H9 (cell line): ENCODE data around the gene TBC1D5. TPM values are rescaled to one million over a fixed set of nuclear protein-coding genes. Genes with fewer than 3 reads are reported as not detected.

Source experiments
- DNase-seq: peaks from one replicate; pipeline ENCODE4 v3.0.0-alpha.2; 2017
- H2AFZ ChIP-seq: one replicate; pipeline ENCODE4 v1.6.1; 2013; ENCODE audit warnings: mild to moderate bottlenecking, low read length, control low read depth, moderate library complexity
- H2AK5ac ChIP-seq: 2 replicates; pipeline ENCODE4 v1.6.1; 2013; ENCODE audit warnings: low read length, control low read depth, mixed read lengths; ENCODE audit not compliant: insufficient read length
- H2BK120ac ChIP-seq: one replicate; pipeline ENCODE4 v1.6.1; 2013; ENCODE audit warnings: low read depth, mild to moderate bottlenecking, low read length, control low read depth, inconsistent platforms; ENCODE audit not compliant: poor library complexity, severe bottlenecking
- H2BK12ac ChIP-seq: 2 replicates; pipeline ENCODE4 v1.6.1; 2013; ENCODE audit warnings: low read length, control low read depth, mixed read lengths, low read depth; ENCODE audit not compliant: insufficient read length
- H2BK15ac ChIP-seq: 2 replicates; pipeline ENCODE4 v1.6.1; 2013; ENCODE audit warnings: low read depth, low read length, control low read depth
- H2BK20ac ChIP-seq: one replicate; pipeline ENCODE4 v1.6.1; 2013; ENCODE audit warnings: low read depth, mild to moderate bottlenecking, low read length, control low read depth, inconsistent platforms; ENCODE audit not compliant: poor library complexity, severe bottlenecking
- H2BK5ac ChIP-seq: 2 replicates; pipeline ENCODE4 v1.6.1; 2013; ENCODE audit warnings: low read length, control low read depth, mixed read lengths; ENCODE audit not compliant: insufficient read length
- H3K14ac ChIP-seq: 2 replicates; pipeline ENCODE4 v1.6.1; 2013; ENCODE audit warnings: low read length, control low read depth; ENCODE audit not compliant: insufficient read depth
- H3K18ac ChIP-seq: 2 replicates; pipeline ENCODE4 v1.6.1; 2013; ENCODE audit warnings: low read depth, mild to moderate bottlenecking, mixed read lengths, low read length, control low read depth; ENCODE audit not compliant: insufficient read length
- H3K23ac ChIP-seq: 2 replicates; pipeline ENCODE4 v1.6.1; 2013; ENCODE audit warnings: low read length, control low read depth, mixed read lengths, low read depth; ENCODE audit not compliant: insufficient read length
- H3K23me2 ChIP-seq: 2 replicates; pipeline ENCODE4 v1.6.1; 2013; ENCODE audit warnings: low read depth, mild to moderate bottlenecking, mixed read lengths, low read length, control low read depth; ENCODE audit not compliant: insufficient read length, poor library complexity, severe bottlenecking
- H3K27ac ChIP-seq: 2 replicates; pipeline ENCODE4 v1.5.1; 2013; ENCODE audit warnings: low read length, control low read depth, mixed read lengths, low read depth; ENCODE audit not compliant: insufficient read length
- H3K27me3 ChIP-seq: 2 replicates; pipeline ENCODE4 v1.6.1; 2013; ENCODE audit warnings: low read length, control low read depth, inconsistent platforms; ENCODE audit not compliant: insufficient read depth
- H3K4ac ChIP-seq: 2 replicates; pipeline ENCODE4 v1.6.1; 2013; ENCODE audit warnings: low read depth, mild to moderate bottlenecking, control low read depth, inconsistent platforms, low read length, moderate library complexity
- H3K4me1 ChIP-seq: 2 replicates; pipeline ENCODE4 v1.6.1; 2013; ENCODE audit warnings: low read length, control low read depth, inconsistent platforms; ENCODE audit not compliant: insufficient read depth
- H3K4me2 ChIP-seq: 2 replicates; pipeline ENCODE4 v1.6.1; 2013; ENCODE audit warnings: low read length, control low read depth, mixed read lengths; ENCODE audit not compliant: insufficient read length, insufficient read depth
- H3K56ac ChIP-seq: 2 replicates; pipeline ENCODE4 v1.6.1; 2013; ENCODE audit warnings: low read depth, mild to moderate bottlenecking, mixed read lengths, low read length, control low read depth; ENCODE audit not compliant: insufficient read length
- H3K79me1 ChIP-seq: 2 replicates; pipeline ENCODE4 v1.6.1; 2013; ENCODE audit warnings: low read depth, mild to moderate bottlenecking, moderate library complexity, low read length, control low read depth, inconsistent platforms; ENCODE audit not compliant: insufficient read depth, poor library complexity, severe bottlenecking
- H3K79me2 ChIP-seq: 2 replicates; pipeline ENCODE4 v1.6.1; 2013; ENCODE audit warnings: low read length, control low read depth, inconsistent platforms; ENCODE audit not compliant: insufficient read depth
- H3K9ac ChIP-seq: 2 replicates; pipeline ENCODE4 v1.6.1; 2013; ENCODE audit warnings: low read length, control low read depth, mixed read lengths; ENCODE audit not compliant: insufficient read length; ENCODE audit errors: extremely low read depth
- H3K9me3 ChIP-seq: one replicate; pipeline ENCODE4 v1.6.1; 2013; ENCODE audit warnings: low read depth, low read length, inconsistent platforms; ENCODE audit not compliant: control insufficient read depth
- H3T11ph ChIP-seq: one replicate; pipeline ENCODE4 v1.6.1; 2013; ENCODE audit warnings: mild to moderate bottlenecking, low read length, control low read depth, inconsistent platforms
- H4K20me1 ChIP-seq: one replicate; pipeline ENCODE4 v1.6.1; 2013; ENCODE audit not compliant: control insufficient read depth, insufficient read length, insufficient read depth
- H4K5ac ChIP-seq: 2 replicates; pipeline ENCODE4 v1.6.1; 2013; ENCODE audit warnings: low read depth, mild to moderate bottlenecking, mixed read lengths, low read length, control low read depth; ENCODE audit not compliant: insufficient read length
- H4K8ac ChIP-seq: replicated peaks from 2 replicates; pipeline ENCODE4 v1.6.1; 2013; ENCODE audit warnings: low read length, control low read depth, mixed read lengths, low read depth; ENCODE audit not compliant: insufficient read length
- H4K91ac ChIP-seq: 2 replicates; pipeline ENCODE4 v1.6.1; 2013; ENCODE audit warnings: low read depth, mild to moderate bottlenecking, moderate library complexity, mixed read lengths, low read length, control low read depth; ENCODE audit not compliant: insufficient read length
- H3K27ac Mint-ChIP-seq, 3 experiments: 2 replicates in 2 of 3; 3 replicates in 1 of 3; pipeline ENCODE4 v1.8.0; 2020 to 2021; ENCODE audit warnings: mixed read lengths in 3 of 3, mild to moderate bottlenecking in 1 of 3, moderate library complexity in 1 of 3
- H3K27me3 Mint-ChIP-seq: 2 replicates; pipeline ENCODE4 v1.8.0; 2021; ENCODE audit warnings: low read depth, mild to moderate bottlenecking, moderate library complexity, mixed read lengths
- H3K36me3 Mint-ChIP-seq, 3 experiments: 2 replicates in 2 of 3; 3 replicates in 1 of 3; pipeline ENCODE4 v1.8.0; 2020 to 2021; ENCODE audit warnings: low read depth in 3 of 3, mixed read lengths in 3 of 3; ENCODE audit not compliant: insufficient read depth in 1 of 3
- H3K4me1 Mint-ChIP-seq, 2 experiments: 2 replicates each; pipeline ENCODE4 v1.8.0; 2020; ENCODE audit warnings: mixed read lengths in 2 of 2
- H3K4me3 Mint-ChIP-seq, 2 experiments: 2 replicates in 1 of 2; 3 replicates in 1 of 2; pipeline ENCODE4 v1.8.0; 2020 to 2021; ENCODE audit warnings: mild to moderate bottlenecking in 2 of 2, mixed read lengths in 2 of 2, moderate library complexity in 1 of 2
- H3K9me3 Mint-ChIP-seq, 2 experiments: 2 replicates in 1 of 2; 3 replicates in 1 of 2; pipeline ENCODE4 v1.8.0; 2020; ENCODE audit warnings: mild to moderate bottlenecking in 2 of 2, mixed read lengths in 2 of 2, moderate library complexity in 1 of 2
- WGBS: extraction: QIAGEN DNeasy Blood & Tissue Kit; methylation state at CpG from one replicate; pipeline ENCODE4 v1.1.7; 2013; ENCODE audit warnings: missing lambda C conversion rate, low lambda C conversion rate, mixed read lengths; ENCODE audit not compliant: insufficient read length; ENCODE audit errors: extremely low coverage; 5-methylcytosine and 5-hydroxymethylcytosine counted together
- total RNA-seq: library from RNA; stranded (reverse); gene quantifications from 2 replicates; pipeline ENCODE4 v1.2.1, GENCODE V29; 2021
- TF ChIP-seq, protein P1 (sequence below): fragments of 200-600 bp; sonication (generic); conservative IDR thresholded peaks from 3 replicates; pipeline ENCODE4 v1.8.0; 2021; ENCODE audit warnings: antibody characterized with exemption, mild to moderate bottlenecking

TBC1D5 gene
- total RNA-seq, 1 experiment from 2014 or later, result 25.0 TPM

DNA sequence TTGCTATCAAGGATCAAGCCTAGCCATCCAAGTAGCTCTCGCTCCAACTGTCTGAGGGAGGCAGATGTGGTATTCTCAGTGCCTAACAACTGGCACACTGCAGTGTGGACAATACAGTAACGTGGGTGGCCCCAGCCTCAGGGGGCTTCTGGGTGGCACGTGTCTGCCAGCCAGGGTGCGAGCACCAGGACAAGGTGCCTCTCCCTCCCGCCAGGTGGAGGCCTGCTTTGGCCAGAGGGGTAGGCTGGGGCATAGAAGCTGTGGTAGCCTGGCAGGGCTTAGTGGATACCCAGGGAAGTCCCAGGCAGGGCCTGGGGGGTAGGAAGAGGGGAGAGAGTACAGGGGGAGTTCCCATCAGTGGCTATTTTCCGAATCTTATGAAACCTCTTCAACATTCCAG is 623.7 kb downstream of the TBC1D5 start:
- Histone ChIP-seq H3K4me1 (no peaks in the 10 kb centered on the region), H2BK12ac (no peak overlapping the region), H2AFZ (no peak overlapping the region), H3T11ph (no peak overlapping the region), H3K79me2 (no peaks in the 10 kb centered on the region), H3K27ac (no peak overlapping the region), H3K23me2 (no peaks in the 10 kb centered on the region), H3K23ac (no peak overlapping the region), H3K9me3 (no peaks in the 10 kb centered on the region), H3K4ac (no peak overlapping the region), H3K79me1 (no peaks in the 10 kb centered on the region), H2AK5ac (no peak overlapping the region), H2BK5ac (no peak overlapping the region), H3K56ac (no peak overlapping the region), H4K8ac (no peak overlapping the region), H3K18ac (no peak overlapping the region), H4K91ac (no peak overlapping the region), H3K4me2 (no peak overlapping the region), H3K14ac (no peak overlapping the region), H2BK15ac (no peak overlapping the region), H2BK120ac (no peak overlapping the region), H4K20me1 (no peaks in the 10 kb centered on the region), H3K9ac (no peak overlapping the region), H2BK20ac (no peak overlapping the region), H4K5ac (no peak overlapping the region), H3K27me3 (no peaks in the 10 kb centered on the region)
- no CpG with 5 or more reads among the region's 6 CpGs for WGBS
- H3K27ac Mint-ChIP-seq, result no peak overlapping the region
- TF ChIP-seq, protein P1, sequence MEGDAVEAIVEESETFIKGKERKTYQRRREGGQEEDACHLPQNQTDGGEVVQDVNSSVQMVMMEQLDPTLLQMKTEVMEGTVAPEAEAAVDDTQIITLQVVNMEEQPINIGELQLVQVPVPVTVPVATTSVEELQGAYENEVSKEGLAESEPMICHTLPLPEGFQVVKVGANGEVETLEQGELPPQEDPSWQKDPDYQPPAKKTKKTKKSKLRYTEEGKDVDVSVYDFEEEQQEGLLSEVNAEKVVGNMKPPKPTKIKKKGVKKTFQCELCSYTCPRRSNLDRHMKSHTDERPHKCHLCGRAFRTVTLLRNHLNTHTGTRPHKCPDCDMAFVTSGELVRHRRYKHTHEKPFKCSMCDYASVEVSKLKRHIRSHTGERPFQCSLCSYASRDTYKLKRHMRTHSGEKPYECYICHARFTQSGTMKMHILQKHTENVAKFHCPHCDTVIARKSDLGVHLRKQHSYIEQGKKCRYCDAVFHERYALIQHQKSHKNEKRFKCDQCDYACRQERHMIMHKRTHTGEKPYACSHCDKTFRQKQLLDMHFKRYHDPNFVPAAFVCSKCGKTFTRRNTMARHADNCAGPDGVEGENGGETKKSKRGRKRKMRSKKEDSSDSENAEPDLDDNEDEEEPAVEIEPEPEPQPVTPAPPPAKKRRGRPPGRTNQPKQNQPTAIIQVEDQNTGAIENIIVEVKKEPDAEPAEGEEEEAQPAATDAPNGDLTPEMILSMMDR, result no peak
- DNase-seq, result no peak
- H3K4me1 Mint-ChIP-seq, result no peaks in the 10 kb centered on the region; a peak in 1 of 4 replicates
- peaks cover 2% of the 10 kb centered on the region; the same call in 1 of the 2 replicates for H3K27me3 Mint-ChIP-seq
- H3K9me3 Mint-ChIP-seq, result peaks cover 5 to 9% of the 10 kb centered on the region in 2 experiments; a peak in 4 of 5 replicates
- peaks cover 4 to 10% (median 4%) of the 10 kb centered on the region in 3 experiments; a peak in 4 of 7 replicates for H3K36me3 Mint-ChIP-seq
- no peak overlapping the region for H3K4me3 Mint-ChIP-seq
